Measurements from ENCODE around the gene TGFBR3L.

The TGFBR3L gene

GRCh38 chr19:7914598-7915045 lies at the start of gene TGFBR3L:
TGFBR3L (plus strand) TSS chr19:7914830.
- ChIA-PET CTCF (interaction anchor here (0.7 kb wide), 2 partner anchors 62 to 163 kb away, joined by 3 read pairs; no protein-coding TSS in a partner anchor), POLR2A (interaction anchor here (0.5 to 1.8 kb wide), 3 partner anchors 11 to 24 kb away, joined by 3 to 12 read pairs (median 3); partner anchors contain the start of gene MAP2K7)
- no peaks in the 10 kb centered on the region for H3K9me3 ChIP-seq (ENCODE audit: control insufficient read depth, insufficient read depth, low read depth, low read length)
- no peak within 1 kb of the TSS for H3K4me3 ChIP-seq (ENCODE audit: low read depth, low read length)
- H3K4me1 ChIP-seq (ENCODE audit: control insufficient read depth, insufficient read depth, low read length), result no peaks in the 10 kb centered on the region; the same call in 1 of the 2 replicates
- peaks cover 0 to 27% of the 10 kb centered on the region in 2 experiments; a peak in 2 of 3 replicates for H3K36me3 ChIP-seq (ENCODE audit: control insufficient read depth in 2 of 2, insufficient read depth in 1 of 2, low read length in 2 of 2)
- H3K27ac ChIP-seq (ENCODE audit: extremely low read depth, low read depth, low read length), result no peak within 1 kb of the TSS
- no peak for TF ChIP-seq ZNF404 (tag by site-specific recombination; IDR thresholded peaks at IDR 0.05)
- TF ChIP-seq EGR2 (tag by site-specific recombination; IDR thresholded peaks at IDR 0.05; ENCODE audit: low read depth), result no peak
- no peak for TF ChIP-seq KLF8 (tag by site-specific recombination; IDR thresholded peaks at IDR 0.05)
- TF ChIP-seq, protein P1, sequence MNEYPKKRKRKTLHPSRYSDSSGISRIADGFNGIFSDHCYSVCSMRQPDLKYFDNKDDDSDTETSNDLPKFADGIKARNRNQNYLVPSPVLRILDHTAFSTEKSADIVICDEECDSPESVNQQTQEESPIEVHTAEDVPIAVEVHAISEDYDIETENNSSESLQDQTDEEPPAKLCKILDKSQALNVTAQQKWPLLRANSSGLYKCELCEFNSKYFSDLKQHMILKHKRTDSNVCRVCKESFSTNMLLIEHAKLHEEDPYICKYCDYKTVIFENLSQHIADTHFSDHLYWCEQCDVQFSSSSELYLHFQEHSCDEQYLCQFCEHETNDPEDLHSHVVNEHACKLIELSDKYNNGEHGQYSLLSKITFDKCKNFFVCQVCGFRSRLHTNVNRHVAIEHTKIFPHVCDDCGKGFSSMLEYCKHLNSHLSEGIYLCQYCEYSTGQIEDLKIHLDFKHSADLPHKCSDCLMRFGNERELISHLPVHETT (tag by site-specific recombination; IDR thresholded peaks at IDR 0.05), result no peak
- peak; percentile 97 for TF ChIP-seq ZNF600 (tag by site-specific recombination; IDR thresholded peaks at IDR 0.05)
- TF ChIP-seq ZNF157 (tag by site-specific recombination; IDR thresholded peaks at IDR 0.05), result no peak
- no peak for TF ChIP-seq ZNF175 (tag by site-specific recombination; IDR thresholded peaks at IDR 0.05)
- TF ChIP-seq ZIC2 (tag by site-specific recombination; IDR thresholded peaks at IDR 0.05), result peak; percentile 14; the same call in 1 of the 2 replicates
- TF ChIP-seq ZNF433 (tag by site-specific recombination; IDR thresholded peaks at IDR 0.05; ENCODE audit: low read depth), result no peak
- no peak for TF ChIP-seq ZNF2 (tag by site-specific recombination; IDR thresholded peaks at IDR 0.05)
- TF ChIP-seq, protein P2, sequence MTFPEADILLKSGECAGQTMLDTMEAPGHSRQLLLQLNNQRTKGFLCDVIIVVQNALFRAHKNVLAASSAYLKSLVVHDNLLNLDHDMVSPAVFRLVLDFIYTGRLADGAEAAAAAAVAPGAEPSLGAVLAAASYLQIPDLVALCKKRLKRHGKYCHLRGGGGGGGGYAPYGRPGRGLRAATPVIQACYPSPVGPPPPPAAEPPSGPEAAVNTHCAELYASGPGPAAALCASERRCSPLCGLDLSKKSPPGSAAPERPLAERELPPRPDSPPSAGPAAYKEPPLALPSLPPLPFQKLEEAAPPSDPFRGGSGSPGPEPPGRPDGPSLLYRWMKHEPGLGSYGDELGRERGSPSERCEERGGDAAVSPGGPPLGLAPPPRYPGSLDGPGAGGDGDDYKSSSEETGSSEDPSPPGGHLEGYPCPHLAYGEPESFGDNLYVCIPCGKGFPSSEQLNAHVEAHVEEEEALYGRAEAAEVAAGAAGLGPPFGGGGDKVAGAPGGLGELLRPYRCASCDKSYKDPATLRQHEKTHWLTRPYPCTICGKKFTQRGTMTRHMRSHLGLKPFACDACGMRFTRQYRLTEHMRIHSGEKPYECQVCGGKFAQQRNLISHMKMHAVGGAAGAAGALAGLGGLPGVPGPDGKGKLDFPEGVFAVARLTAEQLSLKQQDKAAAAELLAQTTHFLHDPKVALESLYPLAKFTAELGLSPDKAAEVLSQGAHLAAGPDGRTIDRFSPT (tag by site-specific recombination; IDR thresholded peaks at IDR 0.05), result peak; percentile 82
- TF ChIP-seq, protein P3, sequence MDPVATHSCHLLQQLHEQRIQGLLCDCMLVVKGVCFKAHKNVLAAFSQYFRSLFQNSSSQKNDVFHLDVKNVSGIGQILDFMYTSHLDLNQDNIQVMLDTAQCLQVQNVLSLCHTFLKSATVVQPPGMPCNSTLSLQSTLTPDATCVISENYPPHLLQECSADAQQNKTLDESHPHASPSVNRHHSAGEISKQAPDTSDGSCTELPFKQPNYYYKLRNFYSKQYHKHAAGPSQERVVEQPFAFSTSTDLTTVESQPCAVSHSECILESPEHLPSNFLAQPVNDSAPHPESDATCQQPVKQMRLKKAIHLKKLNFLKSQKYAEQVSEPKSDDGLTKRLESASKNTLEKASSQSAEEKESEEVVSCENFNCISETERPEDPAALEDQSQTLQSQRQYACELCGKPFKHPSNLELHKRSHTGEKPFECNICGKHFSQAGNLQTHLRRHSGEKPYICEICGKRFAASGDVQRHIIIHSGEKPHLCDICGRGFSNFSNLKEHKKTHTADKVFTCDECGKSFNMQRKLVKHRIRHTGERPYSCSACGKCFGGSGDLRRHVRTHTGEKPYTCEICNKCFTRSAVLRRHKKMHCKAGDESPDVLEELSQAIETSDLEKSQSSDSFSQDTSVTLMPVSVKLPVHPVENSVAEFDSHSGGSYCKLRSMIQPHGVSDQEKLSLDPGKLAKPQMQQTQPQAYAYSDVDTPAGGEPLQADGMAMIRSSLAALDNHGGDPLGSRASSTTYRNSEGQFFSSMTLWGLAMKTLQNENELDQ (tag by site-specific recombination; IDR thresholded peaks at IDR 0.05; ENCODE audit: low read depth), result no peak
- no peak for TF ChIP-seq GLI2 (tag by site-specific recombination; IDR thresholded peaks at IDR 0.05; ENCODE audit: borderline replicate concordance, low read depth)
- TF ChIP-seq ZNF548 (tag by site-specific recombination; IDR thresholded peaks at IDR 0.05), result no peak
- no peak for TF ChIP-seq ZNF112 (tag by site-specific recombination; IDR thresholded peaks at IDR 0.05)
- TF ChIP-seq ZNF664 (tag by site-specific recombination; IDR thresholded peaks at IDR 0.05), result no peak
- peak; percentile 85 for TF ChIP-seq ZBTB48 (tag by site-specific recombination; IDR thresholded peaks at IDR 0.05)
- TF ChIP-seq, protein P4, sequence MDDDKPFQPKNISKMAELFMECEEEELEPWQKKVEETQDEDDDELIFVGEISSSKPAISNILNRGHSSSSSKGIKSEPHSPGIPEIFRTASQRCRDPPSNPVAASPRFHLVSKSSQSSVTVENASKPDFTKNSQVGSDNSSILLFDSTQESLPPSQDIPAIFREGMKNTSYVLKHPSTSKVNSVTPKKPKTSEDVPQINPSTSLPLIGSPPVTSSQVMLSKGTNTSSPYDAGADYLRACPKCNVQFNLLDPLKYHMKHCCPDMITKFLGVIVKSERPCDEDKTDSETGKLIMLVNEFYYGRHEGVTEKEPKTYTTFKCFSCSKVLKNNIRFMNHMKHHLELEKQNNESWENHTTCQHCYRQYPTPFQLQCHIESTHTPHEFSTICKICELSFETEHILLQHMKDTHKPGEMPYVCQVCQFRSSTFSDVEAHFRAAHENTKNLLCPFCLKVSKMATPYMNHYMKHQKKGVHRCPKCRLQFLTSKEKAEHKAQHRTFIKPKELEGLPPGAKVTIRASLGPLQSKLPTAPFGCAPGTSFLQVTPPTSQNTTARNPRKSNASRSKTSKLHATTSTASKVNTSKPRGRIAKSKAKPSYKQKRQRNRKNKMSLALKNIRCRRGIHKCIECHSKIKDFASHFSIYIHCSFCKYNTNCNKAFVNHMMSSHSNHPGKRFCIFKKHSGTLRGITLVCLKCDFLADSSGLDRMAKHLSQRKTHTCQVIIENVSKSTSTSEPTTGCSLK (tag by site-specific recombination; IDR thresholded peaks at IDR 0.05), result no peak
- TF ChIP-seq ZNF514 (tag by site-specific recombination; IDR thresholded peaks at IDR 0.05), result no peak
- TF ChIP-seq ZNF391 (tag by site-specific recombination; IDR thresholded peaks at IDR 0.05; ENCODE audit: borderline replicate concordance, low read depth), result no peak
- no peak for TF ChIP-seq ZNF26 (tag by site-specific recombination; IDR thresholded peaks at IDR 0.05)
- TF ChIP-seq, protein P5, sequence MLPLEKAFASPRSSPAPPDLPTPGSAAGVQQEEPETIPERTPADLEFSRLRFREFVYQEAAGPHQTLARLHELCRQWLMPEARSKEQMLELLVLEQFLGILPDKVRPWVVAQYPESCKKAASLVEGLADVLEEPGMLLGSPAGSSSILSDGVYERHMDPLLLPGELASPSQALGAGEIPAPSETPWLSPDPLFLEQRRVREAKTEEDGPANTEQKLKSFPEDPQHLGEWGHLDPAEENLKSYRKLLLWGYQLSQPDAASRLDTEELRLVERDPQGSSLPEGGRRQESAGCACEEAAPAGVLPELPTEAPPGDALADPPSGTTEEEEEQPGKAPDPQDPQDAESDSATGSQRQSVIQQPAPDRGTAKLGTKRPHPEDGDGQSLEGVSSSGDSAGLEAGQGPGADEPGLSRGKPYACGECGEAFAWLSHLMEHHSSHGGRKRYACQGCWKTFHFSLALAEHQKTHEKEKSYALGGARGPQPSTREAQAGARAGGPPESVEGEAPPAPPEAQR (tag by site-specific recombination; IDR thresholded peaks at IDR 0.05), result no peak
- no peak for TF ChIP-seq ZNF19 (tag by site-specific recombination; IDR thresholded peaks at IDR 0.05; ENCODE audit: low read depth)
- TF ChIP-seq YY1 (tag by site-specific recombination; IDR thresholded peaks at IDR 0.05), result no peak
- no peak for TF ChIP-seq ZNF121 (tag by site-specific recombination; IDR thresholded peaks at IDR 0.05)
- TF ChIP-seq HOXC10 (CRISPR knock-in tag; IDR thresholded peaks at IDR 0.05), result no peak
